22Rv1 (cell line): Measurements from ENCODE around the gene CEP170B.

Experiments
- CTCF ChIP-seq: fragments of 450-650 bp; IDR thresholded peaks from 2 replicates; pipeline ENCODE4 v1.5.1; 2017; ENCODE audit warnings: mild to moderate bottlenecking
- ZFX ChIP-seq: fragments of 450-650 bp; IDR thresholded peaks from 2 replicates; pipeline ENCODE4 v1.6.1; 2017; ENCODE audit warnings: antibody characterized with exemption, borderline replicate concordance

- TF ChIP-seq CTCF (no peak), ZFX (no peak)
Measured at GRCh38 chr14:104937161-104937560, 72.1 kb downstream of the CEP170B start.
